Measurements from ENCODE around the gene MUC5B.

MUC5B gene

DNA sequence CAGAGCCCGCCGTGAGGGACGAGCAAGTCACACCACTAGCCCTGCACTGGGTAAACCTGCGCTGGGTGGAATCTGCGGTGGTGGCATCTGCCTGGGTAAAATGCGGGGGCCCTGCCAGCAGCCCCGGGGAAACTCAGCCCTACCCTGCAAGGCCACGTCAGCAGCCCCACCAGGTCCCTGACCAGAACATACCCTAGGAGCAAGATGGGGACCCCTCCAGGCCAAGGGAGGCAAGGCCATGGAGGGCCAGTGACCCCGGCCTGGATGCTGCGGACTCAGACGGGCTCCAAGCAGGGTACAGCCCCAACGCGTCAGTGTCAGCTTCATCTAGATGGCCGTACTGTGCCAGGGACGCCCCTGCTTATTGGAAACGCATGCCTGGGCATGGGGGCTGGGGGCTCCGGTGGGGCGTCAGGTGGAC is 60.2 kb downstream of the MUC5B start:
- peaks cover 19% of the 10 kb centered on the region for H3K36me3 Mint-ChIP-seq (ENCODE audit: low read depth)
- peaks cover 12% of the 10 kb centered on the region for H3K4me1 Mint-ChIP-seq
- TF ChIP-seq, protein P1, sequence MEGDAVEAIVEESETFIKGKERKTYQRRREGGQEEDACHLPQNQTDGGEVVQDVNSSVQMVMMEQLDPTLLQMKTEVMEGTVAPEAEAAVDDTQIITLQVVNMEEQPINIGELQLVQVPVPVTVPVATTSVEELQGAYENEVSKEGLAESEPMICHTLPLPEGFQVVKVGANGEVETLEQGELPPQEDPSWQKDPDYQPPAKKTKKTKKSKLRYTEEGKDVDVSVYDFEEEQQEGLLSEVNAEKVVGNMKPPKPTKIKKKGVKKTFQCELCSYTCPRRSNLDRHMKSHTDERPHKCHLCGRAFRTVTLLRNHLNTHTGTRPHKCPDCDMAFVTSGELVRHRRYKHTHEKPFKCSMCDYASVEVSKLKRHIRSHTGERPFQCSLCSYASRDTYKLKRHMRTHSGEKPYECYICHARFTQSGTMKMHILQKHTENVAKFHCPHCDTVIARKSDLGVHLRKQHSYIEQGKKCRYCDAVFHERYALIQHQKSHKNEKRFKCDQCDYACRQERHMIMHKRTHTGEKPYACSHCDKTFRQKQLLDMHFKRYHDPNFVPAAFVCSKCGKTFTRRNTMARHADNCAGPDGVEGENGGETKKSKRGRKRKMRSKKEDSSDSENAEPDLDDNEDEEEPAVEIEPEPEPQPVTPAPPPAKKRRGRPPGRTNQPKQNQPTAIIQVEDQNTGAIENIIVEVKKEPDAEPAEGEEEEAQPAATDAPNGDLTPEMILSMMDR (IDR thresholded peaks at IDR 0.05), result no peak
- H3K27ac Mint-ChIP-seq, result no peak overlapping the region
- H3K9me3 Mint-ChIP-seq, result no peaks in the 10 kb centered on the region
- no peak overlapping the region for H3K4me3 Mint-ChIP-seq
- DNase-seq, result no peak
- no peaks in the 10 kb centered on the region for H3K27me3 Mint-ChIP-seq (ENCODE audit: low read depth, poor library complexity)

DNA sequence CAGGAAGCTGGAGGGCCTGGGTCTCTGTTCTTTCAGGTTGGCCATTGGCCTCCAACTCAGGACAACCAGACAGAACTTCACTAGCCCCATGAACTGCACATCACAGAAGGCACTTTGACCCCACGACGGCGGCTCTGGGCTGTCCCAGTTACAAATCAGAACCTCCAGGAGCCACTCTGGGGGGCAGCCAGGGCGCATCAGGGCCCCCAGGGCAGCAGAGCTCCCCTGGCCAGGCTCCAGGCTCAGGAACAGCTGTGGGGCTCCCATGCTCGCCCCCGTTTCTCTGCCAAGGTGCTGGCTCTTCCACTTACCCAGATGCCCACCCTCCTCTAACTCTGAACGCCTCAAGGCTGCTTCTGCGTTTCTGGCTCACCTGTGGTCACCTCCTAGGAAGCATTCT is 61.0 kb downstream of the MUC5B start:
- peaks cover 24% of the 10 kb centered on the region for H3K36me3 Mint-ChIP-seq (ENCODE audit: low read depth)
- H3K27me3 Mint-ChIP-seq (ENCODE audit: low read depth, poor library complexity), result no peaks in the 10 kb centered on the region
- H3K4me3 Mint-ChIP-seq, result no peak overlapping the region
- DNase-seq, result no peak
- H3K4me1 Mint-ChIP-seq, result peaks cover 5% of the 10 kb centered on the region
- TF ChIP-seq, protein P1 (IDR thresholded peaks at IDR 0.05), result no peak
- H3K27ac Mint-ChIP-seq, result no peak overlapping the region
- H3K9me3 Mint-ChIP-seq, result no peaks in the 10 kb centered on the region

DNA sequence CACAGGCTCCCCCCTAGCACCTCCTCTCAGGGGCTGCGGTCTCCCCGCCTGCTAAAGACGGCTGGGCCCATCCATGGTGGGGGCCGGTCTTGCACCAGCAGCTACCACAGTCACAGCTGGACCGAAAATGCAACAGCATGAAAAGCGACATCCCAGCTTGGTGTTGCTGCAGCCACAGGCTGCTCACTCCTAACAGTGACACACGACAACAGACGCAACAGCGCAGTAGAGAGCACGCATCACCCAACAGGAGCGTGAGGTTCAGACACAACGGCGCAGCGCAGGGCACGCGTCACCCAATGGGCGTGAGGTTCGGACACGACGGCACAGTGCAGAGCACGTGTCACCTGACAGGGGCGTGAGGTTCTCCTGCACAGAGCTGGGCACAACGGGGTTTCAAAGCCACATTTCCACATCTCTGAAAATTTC is 62.5 kb downstream of the MUC5B start:
- H3K4me1 Mint-ChIP-seq, result peaks cover 5% of the 10 kb centered on the region
- no peak overlapping the region for H3K4me3 Mint-ChIP-seq
- H3K27me3 Mint-ChIP-seq (ENCODE audit: low read depth, poor library complexity), result no peaks in the 10 kb centered on the region
- H3K27ac Mint-ChIP-seq, result no peak overlapping the region
- DNase-seq, result no peak
- H3K36me3 Mint-ChIP-seq (ENCODE audit: low read depth), result peaks cover 24% of the 10 kb centered on the region
- no peaks in the 10 kb centered on the region for H3K9me3 Mint-ChIP-seq
- TF ChIP-seq, protein P1 (IDR thresholded peaks at IDR 0.05), result no peak

DNA sequence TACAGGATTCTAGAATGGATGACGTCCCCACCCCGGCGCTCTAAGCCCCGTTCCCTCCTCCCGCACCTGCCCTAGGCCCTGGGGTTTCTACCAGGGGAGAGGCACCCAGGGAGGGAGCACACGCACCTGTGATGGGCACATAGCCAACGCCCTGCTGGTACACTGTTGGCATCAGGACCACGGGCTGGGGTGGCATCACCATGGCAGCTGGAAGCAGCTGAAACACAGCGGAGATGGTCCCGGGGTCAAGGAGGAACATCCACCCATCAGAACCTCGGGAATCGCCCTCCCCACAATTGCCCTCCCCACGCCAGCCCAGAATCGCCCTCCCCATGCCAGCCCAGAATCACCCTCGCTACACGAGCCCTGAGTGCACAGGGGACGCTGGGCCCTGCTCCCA is 63.0 kb downstream of the MUC5B start:
- H3K9me3 Mint-ChIP-seq, result no peaks in the 10 kb centered on the region
- peaks cover 5% of the 10 kb centered on the region for H3K4me1 Mint-ChIP-seq
- peaks cover 24% of the 10 kb centered on the region for H3K36me3 Mint-ChIP-seq (ENCODE audit: low read depth)
- TF ChIP-seq, protein P1 (IDR thresholded peaks at IDR 0.05), result no peak
- H3K27ac Mint-ChIP-seq, result no peak overlapping the region
- H3K27me3 Mint-ChIP-seq (ENCODE audit: low read depth, poor library complexity), result no peaks in the 10 kb centered on the region
- DNase-seq, result no peak
- no peak overlapping the region for H3K4me3 Mint-ChIP-seq

DNA sequence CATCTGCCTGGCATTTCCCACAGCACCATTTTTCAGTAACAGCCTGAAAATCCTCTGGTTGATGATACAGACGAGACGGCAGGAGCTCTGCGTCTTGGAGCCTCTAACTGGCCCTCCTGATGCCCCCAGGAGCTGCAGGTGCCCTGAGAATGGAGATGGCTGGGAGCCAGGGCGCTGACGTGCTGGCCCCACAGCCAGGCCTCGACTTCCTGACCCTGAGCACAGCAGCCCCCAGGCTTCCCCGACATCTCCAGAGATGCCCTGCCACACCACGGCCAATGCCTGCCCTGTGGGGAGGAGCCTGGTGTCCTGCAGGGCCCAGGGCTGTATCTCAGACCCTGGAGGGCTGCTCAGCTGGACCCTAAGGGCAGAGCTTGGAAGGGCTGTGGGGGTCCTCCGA is 65.1 kb downstream of the MUC5B start:
- peaks cover 24% of the 10 kb centered on the region for H3K36me3 Mint-ChIP-seq (ENCODE audit: low read depth)
- no peak overlapping the region for H3K27ac Mint-ChIP-seq
- no peak for DNase-seq
- H3K9me3 Mint-ChIP-seq, result no peaks in the 10 kb centered on the region
- H3K4me3 Mint-ChIP-seq, result no peak overlapping the region
- no peaks in the 10 kb centered on the region for H3K4me1 Mint-ChIP-seq
- TF ChIP-seq, protein P1 (IDR thresholded peaks at IDR 0.05), result no peak
- H3K27me3 Mint-ChIP-seq (ENCODE audit: low read depth, poor library complexity), result no peaks in the 10 kb centered on the region

DNA sequence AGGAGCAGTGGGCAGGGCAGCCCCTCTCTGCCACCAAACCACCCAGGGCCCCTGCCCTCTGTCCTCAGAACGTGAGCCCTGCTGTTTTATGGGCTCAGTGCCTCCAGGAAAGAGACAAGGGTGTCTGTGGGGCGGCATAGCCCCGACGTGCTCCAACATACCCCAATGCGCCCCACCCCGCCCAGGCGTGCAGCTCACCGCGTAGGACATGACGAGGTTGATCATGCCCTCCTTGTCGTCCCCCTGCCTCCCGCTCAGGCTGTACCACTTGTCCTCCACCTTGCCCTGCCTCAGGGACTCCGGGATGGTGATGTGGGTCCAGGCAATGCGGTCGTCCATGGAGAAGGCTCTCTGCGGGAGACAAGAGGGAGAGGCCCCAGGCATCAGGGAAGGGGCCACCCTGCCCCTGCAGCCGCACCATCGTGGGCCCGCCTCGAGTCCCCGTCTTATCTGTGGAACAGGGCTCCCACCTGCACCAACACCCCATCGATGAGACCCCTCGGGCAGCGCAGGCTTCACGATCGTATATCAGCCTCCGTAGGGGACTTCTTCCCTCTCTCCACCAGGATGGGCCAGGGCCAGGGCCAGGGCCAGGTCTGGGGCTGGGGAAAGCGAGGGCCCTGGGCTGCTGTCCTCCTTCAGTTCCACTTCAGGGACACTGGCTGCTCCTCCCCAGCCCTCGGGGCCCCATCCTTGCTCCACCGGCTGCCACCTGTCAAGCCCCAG is 65.7 kb downstream of the MUC5B start:
- no peak for DNase-seq
- Mint-ChIP-seq H3K4me3 (no peak overlapping the region), H3K36me3 (ENCODE audit: low read depth) (peaks cover 24% of the 10 kb centered on the region), H3K4me1 (no peaks in the 10 kb centered on the region), H3K27ac (no peak overlapping the region), H3K9me3 (no peaks in the 10 kb centered on the region), H3K27me3 (ENCODE audit: low read depth, poor library complexity) (no peaks in the 10 kb centered on the region)
- TF ChIP-seq, protein P1 (IDR thresholded peaks at IDR 0.05), result no peak
